Fibroblast of pulmonary artery (primary cell): ENCODE results near the gene MROH2A.
A peak's percentile ranks its signal among the peaks of the same experiment; 100 is the strongest.

Experiments
- DNase-seq: peaks from one replicate; pipeline ENCODE4 v3.0.0-alpha.2; 2010; ENCODE audit warnings: low read depth
- H3K4me3 ChIP-seq: replicated peaks from 2 replicates; pipeline ENCODE4 v1.5.1; 2011; ENCODE audit warnings: low read depth, mild to moderate bottlenecking, control low read depth, low read length, moderate library complexity
- TF ChIP-seq, protein P1 (sequence below): IDR thresholded peaks from 2 replicates; pipeline ENCODE4 v1.5.1; 2011; ENCODE audit warnings: mild to moderate bottlenecking, control low read depth, low read length, inconsistent platforms; ENCODE audit errors: missing control alignments

MROH2A gene

DNA sequence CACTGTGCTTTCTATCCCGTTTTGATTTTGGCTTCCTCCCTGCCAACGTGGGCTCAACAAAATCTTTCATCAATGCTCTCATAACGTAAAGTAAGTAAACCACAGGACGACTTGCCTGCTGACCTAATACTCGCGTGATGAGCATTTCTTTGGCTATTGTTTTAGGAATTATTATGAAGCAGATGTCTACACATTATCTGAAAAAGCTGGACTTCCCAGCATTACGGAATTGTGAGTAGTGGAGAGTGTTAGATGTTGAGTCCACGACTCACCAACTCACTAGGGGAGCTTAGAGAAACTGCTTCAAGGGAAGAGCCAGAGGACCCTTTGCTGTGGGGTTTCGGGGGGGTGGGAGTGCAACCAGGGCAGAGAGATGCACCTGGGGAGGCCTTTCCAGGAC, 54.3 kb downstream of the MROH2A start:
- DNase-seq: peak; percentile 65
- TF ChIP-seq, protein P1, sequence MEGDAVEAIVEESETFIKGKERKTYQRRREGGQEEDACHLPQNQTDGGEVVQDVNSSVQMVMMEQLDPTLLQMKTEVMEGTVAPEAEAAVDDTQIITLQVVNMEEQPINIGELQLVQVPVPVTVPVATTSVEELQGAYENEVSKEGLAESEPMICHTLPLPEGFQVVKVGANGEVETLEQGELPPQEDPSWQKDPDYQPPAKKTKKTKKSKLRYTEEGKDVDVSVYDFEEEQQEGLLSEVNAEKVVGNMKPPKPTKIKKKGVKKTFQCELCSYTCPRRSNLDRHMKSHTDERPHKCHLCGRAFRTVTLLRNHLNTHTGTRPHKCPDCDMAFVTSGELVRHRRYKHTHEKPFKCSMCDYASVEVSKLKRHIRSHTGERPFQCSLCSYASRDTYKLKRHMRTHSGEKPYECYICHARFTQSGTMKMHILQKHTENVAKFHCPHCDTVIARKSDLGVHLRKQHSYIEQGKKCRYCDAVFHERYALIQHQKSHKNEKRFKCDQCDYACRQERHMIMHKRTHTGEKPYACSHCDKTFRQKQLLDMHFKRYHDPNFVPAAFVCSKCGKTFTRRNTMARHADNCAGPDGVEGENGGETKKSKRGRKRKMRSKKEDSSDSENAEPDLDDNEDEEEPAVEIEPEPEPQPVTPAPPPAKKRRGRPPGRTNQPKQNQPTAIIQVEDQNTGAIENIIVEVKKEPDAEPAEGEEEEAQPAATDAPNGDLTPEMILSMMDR: no peak
- no peak overlapping the region for H3K4me3 ChIP-seq

- no peak overlapping the region for H3K4me3 ChIP-seq
- TF ChIP-seq, protein P1: peak; percentile 55
- peak; percentile 78 for DNase-seq
These were observed 54.8 kb downstream of the MROH2A start for GRCh38 chr2:233832869-233833311.

DNA sequence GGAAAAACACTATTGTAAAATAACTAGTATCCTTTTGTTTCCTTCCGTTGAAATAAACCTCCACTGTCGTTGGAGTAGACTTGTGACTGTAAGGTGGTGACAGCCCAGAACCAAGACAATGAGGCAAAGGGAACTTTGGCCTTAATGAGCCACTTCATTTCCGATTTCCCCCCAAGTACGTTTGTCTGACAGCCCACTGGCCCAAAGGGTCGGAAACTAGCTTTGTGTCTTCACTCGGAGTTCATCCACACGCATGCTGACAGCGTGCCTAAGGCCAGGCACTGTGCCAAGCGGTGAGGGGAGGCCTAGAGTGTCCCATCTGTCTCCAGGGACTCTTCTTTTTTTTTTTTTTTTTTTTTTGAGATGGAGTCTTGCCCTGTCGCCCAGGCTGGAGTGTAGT, 55.2 kb downstream of the MROH2A start:
- TF ChIP-seq, protein P1: no peak
- H3K4me3 ChIP-seq: no peak overlapping the region
- peak; percentile 33 for DNase-seq

DNA sequence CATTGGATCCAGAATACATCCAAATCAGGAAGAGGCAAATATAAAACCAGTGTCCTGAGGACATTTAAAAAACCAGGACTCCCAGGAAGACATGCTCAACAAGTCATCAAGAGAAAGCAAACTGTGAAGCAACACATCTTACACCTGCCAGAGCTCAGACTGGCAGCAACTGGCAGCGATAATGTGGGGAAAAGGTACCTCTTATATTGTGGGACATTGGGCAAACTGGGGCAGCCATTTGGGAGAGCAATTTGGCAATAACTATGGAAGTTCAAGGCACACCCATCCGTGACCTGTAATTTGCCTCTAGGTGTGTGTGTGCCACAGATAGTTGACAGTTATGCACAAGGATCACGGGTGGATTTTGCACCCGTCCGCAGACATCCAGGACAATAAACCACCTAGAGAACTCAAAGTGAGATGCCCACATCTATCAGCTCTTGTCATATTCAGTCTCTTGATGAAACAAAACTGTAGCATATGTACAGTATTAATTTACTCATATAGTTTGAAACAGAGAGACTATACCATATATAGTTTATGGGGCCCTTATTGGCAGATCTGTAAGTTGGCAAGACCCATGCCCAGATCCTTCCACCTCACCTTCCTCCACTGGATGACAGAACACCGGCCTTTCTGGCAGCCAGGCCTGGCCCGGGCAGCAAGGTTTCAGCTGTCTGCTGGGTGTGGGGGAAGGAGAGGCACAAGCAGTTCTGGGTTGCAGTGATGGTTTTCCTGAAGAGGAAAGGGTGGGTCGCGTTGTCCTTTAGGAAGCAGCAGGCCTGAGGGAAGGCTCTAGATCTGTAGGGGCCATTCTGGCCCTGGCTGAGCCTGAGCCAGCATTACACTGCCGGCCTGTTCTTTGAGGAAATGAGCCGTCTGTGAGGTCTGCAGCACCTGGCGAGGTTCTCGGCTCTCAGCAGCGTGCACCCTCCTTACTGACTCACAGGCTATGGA, 57.4 kb downstream of the MROH2A start:
- no peak for DNase-seq
- no peak overlapping the region for H3K4me3 ChIP-seq
- TF ChIP-seq, protein P1: no peak

GRCh38 chr2:233836359-233836758, 58.2 kb downstream of the MROH2A start:
- TF ChIP-seq, protein P1: no peak
- no peak for DNase-seq
- no peak overlapping the region for H3K4me3 ChIP-seq

DNA sequence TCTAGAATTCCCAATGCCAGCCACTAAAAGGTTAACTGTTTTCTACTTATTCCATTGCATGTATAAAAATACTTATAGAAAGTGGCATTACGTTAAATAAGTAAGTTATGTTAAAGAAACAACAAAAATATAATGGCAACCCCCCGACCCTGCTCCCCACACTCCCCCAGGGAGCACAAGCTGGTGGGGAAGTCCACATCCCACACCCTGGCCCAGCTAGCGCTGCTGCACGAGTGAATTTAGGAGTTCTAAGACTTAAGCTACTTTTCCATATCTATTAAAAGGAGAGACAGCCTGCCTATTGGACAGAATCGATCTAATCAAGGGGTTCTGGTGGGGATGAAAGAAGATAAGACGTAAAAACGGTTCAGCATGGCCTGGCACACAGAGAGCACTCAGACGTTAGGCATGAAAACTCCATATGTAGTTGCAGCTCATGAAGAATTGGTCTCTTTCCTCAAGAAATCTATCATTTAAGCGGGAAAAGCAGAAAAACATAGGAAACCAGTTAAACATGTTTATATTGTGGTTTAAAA, 59.6 kb downstream of the MROH2A start:
- TF ChIP-seq, protein P1: no peak
- DNase-seq: no peak
- H3K4me3 ChIP-seq: no peak overlapping the region

DNA sequence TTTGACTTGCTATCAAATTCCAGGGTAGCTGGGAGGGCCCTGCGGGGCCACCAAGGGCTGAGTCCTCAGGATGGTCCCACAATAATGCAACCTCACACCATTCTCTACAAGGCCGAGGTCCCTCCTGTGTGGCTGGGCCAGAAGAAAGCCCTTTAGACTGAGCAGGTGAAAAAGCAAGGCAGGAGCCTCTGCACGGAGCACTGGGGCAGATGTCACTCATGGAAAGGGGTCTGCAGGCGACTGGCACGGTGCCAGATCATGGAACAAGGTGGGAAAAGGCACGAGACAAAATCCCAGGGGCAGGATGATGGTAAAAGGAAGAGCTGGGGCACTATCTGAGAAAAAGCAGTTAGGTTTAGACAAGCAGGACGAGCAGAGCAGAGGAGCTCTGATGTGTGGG, 60.1 kb downstream of the MROH2A start:
- no peak for DNase-seq
- no peak overlapping the region for H3K4me3 ChIP-seq
- TF ChIP-seq, protein P1: no peak
